ENCODE results near the gene CAMK1G. TPM values are rescaled to one million over a fixed set of nuclear protein-coding genes. Genes with fewer than 3 reads are reported as not detected.

The CAMK1G gene
- polyA plus RNA-seq, 1 donor from 2014 or later: 3.0 TPM

DNA sequence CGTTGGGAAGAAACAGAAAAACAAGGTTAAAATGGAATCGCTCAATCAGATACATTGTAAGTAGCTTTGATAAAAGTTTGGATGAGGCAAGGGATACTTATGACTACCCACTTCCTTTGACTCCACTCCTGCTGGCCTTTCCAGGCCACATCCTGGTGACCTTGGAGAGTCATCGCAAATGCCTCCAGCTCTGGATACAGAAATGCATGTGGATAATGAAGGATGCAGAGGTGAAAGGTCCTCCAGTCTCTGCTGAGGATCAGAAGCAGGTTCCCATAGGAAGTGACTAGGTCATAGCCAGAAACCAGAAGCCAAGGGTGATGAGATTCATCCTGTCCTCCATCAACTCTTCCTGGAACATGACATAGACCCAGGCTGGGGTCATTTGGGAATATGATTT, 6.2 kb upstream of the CAMK1G start:
- no peaks in the 10 kb centered on the region for H4K20me1 ChIP-seq (ENCODE audit: insufficient read depth)
- no peak for TF ChIP-seq MXI1 (conservative IDR thresholded peaks at IDR 0.05; ENCODE audit: poor library complexity, severe bottlenecking)
- TF ChIP-seq EP300 (conservative IDR thresholded peaks at IDR 0.05; ENCODE audit: poor library complexity, severe bottlenecking): no peak
- TF ChIP-seq EZH2 (IDR thresholded peaks at IDR 0.05; ENCODE audit: borderline replicate concordance, insufficient read depth, low read length, poor library complexity, severe bottlenecking): no peak
- H3K9me3 ChIP-seq (ENCODE audit: low read length): no peaks in the 10 kb centered on the region

DNA sequence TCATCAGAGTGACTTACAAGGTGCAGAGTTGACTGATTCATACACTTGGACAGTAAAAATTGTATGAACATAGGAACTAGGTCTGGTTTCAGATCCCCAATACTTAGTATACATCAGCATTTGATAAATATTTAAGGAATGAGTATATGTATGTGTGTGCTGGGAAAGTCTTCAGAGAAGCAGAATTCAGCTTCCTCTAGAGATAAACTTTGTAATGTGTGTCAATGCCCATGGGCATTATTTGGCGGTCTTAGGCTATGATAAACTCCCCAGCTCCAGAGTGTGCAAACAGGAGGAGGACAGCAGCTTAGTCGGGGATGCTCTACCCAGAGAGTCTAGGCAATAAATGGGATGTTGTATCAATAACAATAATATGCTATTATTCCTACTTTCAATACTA, 2.9 kb upstream of the CAMK1G start:
- Histone ChIP-seq H3K4me2 (ENCODE audit: low read length) (no peak overlapping the region), H3F3A (ENCODE audit: insufficient read depth, low read length, poor library complexity, severe bottlenecking) (no peaks in the 10 kb centered on the region), H3K27me3 (ENCODE audit: insufficient read depth, low read depth, low read length) (no peaks in the 10 kb centered on the region), H3K9me3 (ENCODE audit: low read length) (no peaks in the 10 kb centered on the region), H3K36me3 (ENCODE audit: insufficient read depth, low read length) (no peaks in the 10 kb centered on the region), H3K4me3 (ENCODE audit: low read length) (no peak overlapping the region), H3K9me2 (ENCODE audit: insufficient read depth, low read length) (no peaks in the 10 kb centered on the region), H3K79me2 (replicated peaks; ENCODE audit: insufficient read depth, low read length) (no peaks in the 10 kb centered on the region), H3K27ac (ENCODE audit: low read length) (no peak overlapping the region), H3K9ac (ENCODE audit: low read length) (no peak overlapping the region), H2AFZ (ENCODE audit: low read depth, low read length) (no peak overlapping the region), H4K20me1 (ENCODE audit: insufficient read depth) (no peaks in the 10 kb centered on the region)
- no peak for TF ChIP-seq EZH2 (IDR thresholded peaks at IDR 0.05; ENCODE audit: borderline replicate concordance, insufficient read depth, low read length, poor library complexity, severe bottlenecking)
- TF ChIP-seq MXI1 (conservative IDR thresholded peaks at IDR 0.05; ENCODE audit: poor library complexity, severe bottlenecking): no peak
- TF ChIP-seq EP300 (conservative IDR thresholded peaks at IDR 0.05; ENCODE audit: poor library complexity, severe bottlenecking): no peak
- no peak for TF ChIP-seq SMC3 (conservative IDR thresholded peaks at IDR 0.05; ENCODE audit: poor library complexity)
- no peak for TF ChIP-seq RAD21 (conservative IDR thresholded peaks at IDR 0.05)
- TF ChIP-seq, protein P1, sequence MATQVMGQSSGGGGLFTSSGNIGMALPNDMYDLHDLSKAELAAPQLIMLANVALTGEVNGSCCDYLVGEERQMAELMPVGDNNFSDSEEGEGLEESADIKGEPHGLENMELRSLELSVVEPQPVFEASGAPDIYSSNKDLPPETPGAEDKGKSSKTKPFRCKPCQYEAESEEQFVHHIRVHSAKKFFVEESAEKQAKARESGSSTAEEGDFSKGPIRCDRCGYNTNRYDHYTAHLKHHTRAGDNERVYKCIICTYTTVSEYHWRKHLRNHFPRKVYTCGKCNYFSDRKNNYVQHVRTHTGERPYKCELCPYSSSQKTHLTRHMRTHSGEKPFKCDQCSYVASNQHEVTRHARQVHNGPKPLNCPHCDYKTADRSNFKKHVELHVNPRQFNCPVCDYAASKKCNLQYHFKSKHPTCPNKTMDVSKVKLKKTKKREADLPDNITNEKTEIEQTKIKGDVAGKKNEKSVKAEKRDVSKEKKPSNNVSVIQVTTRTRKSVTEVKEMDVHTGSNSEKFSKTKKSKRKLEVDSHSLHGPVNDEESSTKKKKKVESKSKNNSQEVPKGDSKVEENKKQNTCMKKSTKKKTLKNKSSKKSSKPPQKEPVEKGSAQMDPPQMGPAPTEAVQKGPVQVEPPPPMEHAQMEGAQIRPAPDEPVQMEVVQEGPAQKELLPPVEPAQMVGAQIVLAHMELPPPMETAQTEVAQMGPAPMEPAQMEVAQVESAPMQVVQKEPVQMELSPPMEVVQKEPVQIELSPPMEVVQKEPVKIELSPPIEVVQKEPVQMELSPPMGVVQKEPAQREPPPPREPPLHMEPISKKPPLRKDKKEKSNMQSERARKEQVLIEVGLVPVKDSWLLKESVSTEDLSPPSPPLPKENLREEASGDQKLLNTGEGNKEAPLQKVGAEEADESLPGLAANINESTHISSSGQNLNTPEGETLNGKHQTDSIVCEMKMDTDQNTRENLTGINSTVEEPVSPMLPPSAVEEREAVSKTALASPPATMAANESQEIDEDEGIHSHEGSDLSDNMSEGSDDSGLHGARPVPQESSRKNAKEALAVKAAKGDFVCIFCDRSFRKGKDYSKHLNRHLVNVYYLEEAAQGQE (IDR thresholded peaks at IDR 0.05; ENCODE audit: borderline replicate concordance): no peak
- no peak for TF ChIP-seq TAF1 (IDR thresholded peaks at IDR 0.05; ENCODE audit: low read depth)
- TF ChIP-seq POLR2AphosphoS5 (IDR thresholded peaks at IDR 0.05): no peak
- TF ChIP-seq, protein P2, sequence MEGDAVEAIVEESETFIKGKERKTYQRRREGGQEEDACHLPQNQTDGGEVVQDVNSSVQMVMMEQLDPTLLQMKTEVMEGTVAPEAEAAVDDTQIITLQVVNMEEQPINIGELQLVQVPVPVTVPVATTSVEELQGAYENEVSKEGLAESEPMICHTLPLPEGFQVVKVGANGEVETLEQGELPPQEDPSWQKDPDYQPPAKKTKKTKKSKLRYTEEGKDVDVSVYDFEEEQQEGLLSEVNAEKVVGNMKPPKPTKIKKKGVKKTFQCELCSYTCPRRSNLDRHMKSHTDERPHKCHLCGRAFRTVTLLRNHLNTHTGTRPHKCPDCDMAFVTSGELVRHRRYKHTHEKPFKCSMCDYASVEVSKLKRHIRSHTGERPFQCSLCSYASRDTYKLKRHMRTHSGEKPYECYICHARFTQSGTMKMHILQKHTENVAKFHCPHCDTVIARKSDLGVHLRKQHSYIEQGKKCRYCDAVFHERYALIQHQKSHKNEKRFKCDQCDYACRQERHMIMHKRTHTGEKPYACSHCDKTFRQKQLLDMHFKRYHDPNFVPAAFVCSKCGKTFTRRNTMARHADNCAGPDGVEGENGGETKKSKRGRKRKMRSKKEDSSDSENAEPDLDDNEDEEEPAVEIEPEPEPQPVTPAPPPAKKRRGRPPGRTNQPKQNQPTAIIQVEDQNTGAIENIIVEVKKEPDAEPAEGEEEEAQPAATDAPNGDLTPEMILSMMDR (IDR thresholded peaks at IDR 0.05; ENCODE audit: poor library complexity, severe bottlenecking): no peak

More for the DNA sequence above, 6.2 kb upstream of the CAMK1G start:
- no peaks in the 10 kb centered on the region for H3F3A ChIP-seq (ENCODE audit: insufficient read depth, low read length, poor library complexity, severe bottlenecking)
- H3K27me3 ChIP-seq (ENCODE audit: insufficient read depth, low read depth, low read length): no peaks in the 10 kb centered on the region
- H3K9me2 ChIP-seq (ENCODE audit: insufficient read depth, low read length): no peaks in the 10 kb centered on the region
- H2AFZ ChIP-seq (ENCODE audit: low read depth, low read length): no peak overlapping the region
- H3K9ac ChIP-seq (ENCODE audit: low read length): no peak overlapping the region
- H3K36me3 ChIP-seq (ENCODE audit: insufficient read depth, low read length): no peaks in the 10 kb centered on the region
- H3K4me3 ChIP-seq (ENCODE audit: low read length): no peak overlapping the region
- no peaks in the 10 kb centered on the region for H3K79me2 ChIP-seq (replicated peaks; ENCODE audit: insufficient read depth, low read length)
- no peak overlapping the region for H3K27ac ChIP-seq (ENCODE audit: low read length)
- no peak overlapping the region for H3K4me2 ChIP-seq (ENCODE audit: low read length)
